Erythroblast (primary cell): ENCODE data around the gene ZNF594.
"Not testable (repeated sequence)": the region's sequence is repeated elsewhere in the genome, so short reads cannot be mapped to it uniquely, and the experiment has no call there.

Experiments
- GATA1 ChIP-seq: IDR thresholded peaks from 2 replicates; pipeline ENCODE4 v1.6.1; 2011; ENCODE audit warnings: low read depth, mild to moderate bottlenecking, control low read depth, low read length, moderate library complexity
- POLR2A ChIP-seq: IDR thresholded peaks from 2 replicates; pipeline ENCODE4 v1.6.1; 2011; ENCODE audit warnings: mild to moderate bottlenecking, low read length

GRCh38 chr17:5165791-5166564 is 25.7 kb downstream of the ZNF594 start:
- not testable (repeated sequence) for TF ChIP-seq POLR2A, GATA1
